Caco-2 (cell line): ENCODE results near the gene CASD1. TPM values are rescaled to one million over a fixed set of nuclear protein-coding genes. Genes with fewer than 3 reads are reported as not detected.

Experiments used
- BruUV-seq: library from RNA; stranded (reverse); fragments of 400-500 nt; replicated peaks from 2 replicates; lab custom pipeline; 2021; lab: Mats Ljungman, UMichigan
- CTCF ChIA-PET: fragments of 300-600 bp; sonication (Branson Sonifier 250); formaldehyde crosslinking; loops from one replicate; lab custom pipeline; 2022; ENCODE audit warnings: antibody characterized with exemption; lab: Charles Lee
- POLR2A ChIA-PET: fragments of 300-600 bp; sonication (Branson Sonifier 250); formaldehyde crosslinking; loops from one replicate; lab custom pipeline; 2022; ENCODE audit warnings: antibody characterized with exemption; lab: Charles Lee
- DNase-seq, 2 experiments: peaks; one replicate each; pipeline versions ENCODE4 v3.0.0 to v3.0.0-alpha.2; 2020 to 2022
- H3K27me3 ChIP-seq: replicated peaks from 2 replicates; pipeline ENCODE4 v1.6.0; 2011; ENCODE audit warnings: low read length; ENCODE audit not compliant: control insufficient read depth, insufficient read depth
- H3K36me3 ChIP-seq: 2 replicates; pipeline ENCODE4 v1.5.1; 2011; ENCODE audit warnings: low read length; ENCODE audit not compliant: control insufficient read depth, insufficient read depth
- H3K4me1 ChIP-seq: fragments of 250-450 bp; sonication (Bioruptor Pico); 2 replicates; pipeline ENCODE4 v1.5.1; 2020; ENCODE audit warnings: mild to moderate bottlenecking
- H3K4me3 ChIP-seq: 2 replicates; pipeline ENCODE4 v1.5.1; 2011; ENCODE audit warnings: low read depth, mild to moderate bottlenecking, control low read depth, low read length
- H3K9me3 ChIP-seq: fragments of 250-450 bp; sonication (Bioruptor Pico); 2 replicates; pipeline ENCODE4 v1.5.1; 2020; ENCODE audit warnings: mild to moderate bottlenecking, moderate library complexity
- H3K27ac Mint-ChIP-seq: one replicate; pipeline ENCODE4 v1.8.0; 2022; ENCODE audit warnings: mixed read lengths; ENCODE audit not compliant: unreplicated experiment
- H3K27me3 Mint-ChIP-seq: one replicate; pipeline ENCODE4 v1.8.0; 2022; ENCODE audit warnings: mixed read lengths; ENCODE audit not compliant: insufficient read depth, unreplicated experiment
- H3K36me3 Mint-ChIP-seq: one replicate; pipeline ENCODE4 v1.8.0; 2022; ENCODE audit warnings: mild to moderate bottlenecking, mixed read lengths; ENCODE audit not compliant: insufficient read depth, unreplicated experiment
- H3K4me1 Mint-ChIP-seq: one replicate; pipeline ENCODE4 v1.8.0; 2022; ENCODE audit warnings: low read depth, mixed read lengths; ENCODE audit not compliant: unreplicated experiment
- H3K4me3 Mint-ChIP-seq: one replicate; pipeline ENCODE4 v1.8.0; 2022; ENCODE audit warnings: mild to moderate bottlenecking, moderate library complexity, mixed read lengths; ENCODE audit not compliant: unreplicated experiment
- H3K9me3 Mint-ChIP-seq: one replicate; pipeline ENCODE4 v1.8.0; 2022; ENCODE audit warnings: mixed read lengths; ENCODE audit not compliant: unreplicated experiment
- CTCF ChIP-seq, 2 experiments: fragments of 200-600 bp in 1 of 2; IDR thresholded peaks; 1 replicate in 1 of 2; 2 replicates in 1 of 2; pipeline versions ENCODE4 v1.5.1 to v1.8.0; 2011 to 2022; ENCODE audit warnings: antibody characterized with exemption in 1 of 2, control low read depth in 1 of 2, inconsistent platforms in 1 of 2, low read depth in 1 of 2, low read length in 1 of 2, mild to moderate bottlenecking in 1 of 2, moderate library complexity in 1 of 2; ENCODE audit not compliant: insufficient read depth in 1 of 2, severe bottlenecking in 1 of 2, unreplicated experiment in 1 of 2
- intact Hi-C: fragments of 100-400 bp; cut with micrococcal nuclease; formaldehyde crosslinking; loops from one replicate; pipeline ENCODE4 v1.10.0; 2022; ENCODE audit not compliant: unreplicated experiment
- total RNA-seq: library from RNA; stranded (reverse); gene quantifications from 2 replicates; pipeline ENCODE4 v1.2.3, GENCODE V29; 2022

Gene CASD1
- total RNA-seq, 1 experiment from 2014 or later: 13.7 TPM

DNA sequence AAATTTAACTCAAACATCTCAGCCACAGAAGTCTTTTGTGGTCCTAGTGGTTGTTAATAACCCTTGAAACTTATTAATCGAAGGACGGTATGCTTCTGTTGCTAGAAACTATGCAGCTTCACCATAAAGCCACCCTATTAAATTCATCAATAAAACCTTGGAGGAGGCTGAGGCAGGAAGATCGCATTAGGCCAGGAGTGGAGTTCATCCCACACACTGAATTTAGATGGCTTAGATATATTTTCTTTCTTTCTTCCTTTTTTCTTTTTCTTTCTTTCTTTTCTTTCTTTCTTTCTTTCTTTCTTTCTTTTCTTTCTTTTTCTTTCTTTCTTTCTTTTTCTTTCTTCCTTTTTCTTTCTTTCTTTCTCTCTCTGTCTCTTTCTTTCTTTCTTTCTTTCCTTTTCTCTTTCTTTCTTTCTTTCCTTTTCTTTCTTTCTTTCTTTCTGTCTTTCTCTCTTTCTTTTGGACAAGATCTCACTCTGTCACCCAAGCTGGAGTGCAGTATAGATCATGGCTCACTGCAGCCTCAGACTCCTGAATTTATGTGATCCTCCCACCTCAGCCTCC lies 30.9 kb upstream of the CASD1 start:
- Histone ChIP-seq H3K36me3 (no peaks in the 10 kb centered on the region), H3K4me1 (no peaks in the 10 kb centered on the region), H3K9me3 (no peaks in the 10 kb centered on the region), H3K4me3 (no peak overlapping the region), H3K27me3 (no peaks in the 10 kb centered on the region)
- Mint-ChIP-seq H3K4me1 (no peaks in the 10 kb centered on the region), H3K27ac (no peak overlapping the region), H3K27me3 (no peaks in the 10 kb centered on the region), H3K36me3 (no peaks in the 10 kb centered on the region), H3K9me3 (no peaks in the 10 kb centered on the region), H3K4me3 (no peak overlapping the region)
- intact Hi-C loops: no loop called here
- POLR2A ChIA-PET: no interaction called here
- DNase-seq: no peak
- BruUV-seq: no TSS peak
- CTCF ChIA-PET: no interaction called here
- TF ChIP-seq CTCF (IDR thresholded peaks at IDR 0.05; ENCODE audit: insufficient read depth in 1 of 2, low read depth in 1 of 2, low read length in 1 of 2, severe bottlenecking in 1 of 2, unreplicated experiment in 1 of 2): no peak

GRCh38 chr7:94481279-94481678 lies 28.3 kb upstream of the CASD1 start:
- no peaks in the 10 kb centered on the region for H3K9me3 Mint-ChIP-seq
- H3K4me1 ChIP-seq: no peaks in the 10 kb centered on the region; the same call in 1 of the 2 replicates
- ChIA-PET POLR2A (no interaction called here), CTCF (no interaction called here)
- no peaks in the 10 kb centered on the region for H3K4me1 Mint-ChIP-seq
- H3K36me3 Mint-ChIP-seq: no peaks in the 10 kb centered on the region
- TF ChIP-seq CTCF (IDR thresholded peaks at IDR 0.05; ENCODE audit: insufficient read depth in 1 of 2, low read depth in 1 of 2, low read length in 1 of 2, severe bottlenecking in 1 of 2, unreplicated experiment in 1 of 2): no peak
- no peaks in the 10 kb centered on the region for H3K27me3 ChIP-seq
- H3K4me3 ChIP-seq: no peak overlapping the region
- intact Hi-C loops: no loop called here
- DNase-seq: no peak
- H3K27me3 Mint-ChIP-seq: no peaks in the 10 kb centered on the region
- no peak overlapping the region for H3K4me3 Mint-ChIP-seq
- no peaks in the 10 kb centered on the region for H3K36me3 ChIP-seq
- no peaks in the 10 kb centered on the region for H3K9me3 ChIP-seq
- no TSS peak for BruUV-seq
- H3K27ac Mint-ChIP-seq: no peak overlapping the region

DNA sequence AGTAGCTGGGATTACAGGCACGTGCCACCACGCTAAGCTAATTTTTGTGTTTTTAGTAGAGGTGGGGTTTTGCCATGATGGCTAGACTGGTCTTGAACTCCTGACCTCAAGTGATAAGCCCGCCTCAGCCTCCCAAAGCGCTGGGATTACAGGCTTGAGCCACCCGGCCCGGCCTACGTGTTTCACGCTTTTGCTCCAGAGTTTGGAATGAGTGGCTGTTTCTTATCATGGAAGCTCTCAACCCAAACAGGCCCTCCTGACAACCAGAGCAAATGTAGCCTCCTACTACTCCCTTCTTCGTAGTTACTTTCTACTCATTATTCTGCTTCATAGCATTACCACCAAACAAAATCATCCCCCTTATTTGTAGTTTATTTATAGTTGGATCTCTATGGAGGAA lies 26.8 kb upstream of the CASD1 start:
- Mint-ChIP-seq H3K9me3 (no peaks in the 10 kb centered on the region), H3K27me3 (no peaks in the 10 kb centered on the region), H3K36me3 (no peaks in the 10 kb centered on the region), H3K4me3 (no peak overlapping the region), H3K27ac (no peak overlapping the region), H3K4me1 (no peaks in the 10 kb centered on the region)
- CTCF ChIA-PET: no interaction called here
- POLR2A ChIA-PET: no interaction called here
- no peak for TF ChIP-seq CTCF (IDR thresholded peaks at IDR 0.05; ENCODE audit: insufficient read depth in 1 of 2, low read depth in 1 of 2, low read length in 1 of 2, severe bottlenecking in 1 of 2, unreplicated experiment in 1 of 2)
- intact Hi-C loops: no loop called here
- H3K27me3 ChIP-seq: no peaks in the 10 kb centered on the region
- no peaks in the 10 kb centered on the region for H3K36me3 ChIP-seq
- H3K9me3 ChIP-seq: no peaks in the 10 kb centered on the region
- BruUV-seq: no TSS peak
- no peaks in the 10 kb centered on the region; the same call in 1 of the 2 replicates for H3K4me1 ChIP-seq
- DNase-seq: no peak
- no peak overlapping the region for H3K4me3 ChIP-seq
